ENCODE measurements around the gene L3MBTL2. TPM values are rescaled to one million over a fixed set of nuclear protein-coding genes. Genes with fewer than 3 reads are reported as not detected.

The L3MBTL2 gene
- total and polyA plus RNA-seq, 4 donors: 8.7 to 17.4 (median 12.3) TPM

DNA sequence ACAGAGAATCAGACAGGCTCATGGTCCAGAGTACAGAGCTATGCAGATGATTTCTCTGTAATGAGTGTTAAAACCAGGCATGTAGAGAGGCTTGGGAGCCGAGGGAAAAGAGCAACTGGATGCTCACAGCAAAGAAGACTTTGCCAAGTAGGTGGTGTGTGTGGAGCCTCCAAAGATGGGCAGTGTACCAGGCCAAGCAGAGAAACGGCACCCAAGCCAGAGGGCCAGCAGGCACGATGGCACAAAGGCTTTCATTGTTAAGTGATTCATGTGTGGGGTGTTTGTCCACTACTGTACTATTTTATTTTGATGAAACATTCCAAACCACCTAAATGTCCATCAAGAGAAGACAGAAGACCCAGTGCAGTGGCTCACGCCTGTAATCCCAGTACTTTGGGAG lies 69.7 kb downstream of the L3MBTL2 start:
- Histone ChIP-seq H3K4me1 (ENCODE audit: control insufficient read depth in 4 of 4, insufficient read depth in 4 of 4, low read length in 3 of 4) (no peaks in the 10 kb centered on the region), H3K9ac (ENCODE audit: low read depth in 1 of 2, low read length in 2 of 2) (no peak overlapping the region), H3K4me3 (ENCODE audit: low read depth in 1 of 3, low read length in 3 of 3) (no peak overlapping the region), H3K36me3 (ENCODE audit: control insufficient read depth in 4 of 4, insufficient read depth in 3 of 4, low read depth in 1 of 4, low read length in 3 of 4) (peaks cover 8 to 61% (median 38%) of the 10 kb centered on the region in 4 donors), H3K27ac (ENCODE audit: low read depth in 1 of 2, low read length in 2 of 2) (no peak overlapping the region), H3K27me3 (ENCODE audit: control insufficient read depth in 4 of 4, insufficient read depth in 4 of 4, low read length in 3 of 4) (no peaks in the 10 kb centered on the region), H3K9me3 (ENCODE audit: control insufficient read depth in 4 of 4, low read length in 3 of 4) (no peaks in the 10 kb centered on the region)
- TF ChIP-seq YY1 (IDR thresholded peaks at IDR 0.05) (no peak), RXRA (IDR thresholded peaks at IDR 0.05) (no peak)
- no peak for DNase-seq (ENCODE audit: low spot score)
- WGBS: 95% methylated on average over 4 of the region's 4 CpGs

DNA sequence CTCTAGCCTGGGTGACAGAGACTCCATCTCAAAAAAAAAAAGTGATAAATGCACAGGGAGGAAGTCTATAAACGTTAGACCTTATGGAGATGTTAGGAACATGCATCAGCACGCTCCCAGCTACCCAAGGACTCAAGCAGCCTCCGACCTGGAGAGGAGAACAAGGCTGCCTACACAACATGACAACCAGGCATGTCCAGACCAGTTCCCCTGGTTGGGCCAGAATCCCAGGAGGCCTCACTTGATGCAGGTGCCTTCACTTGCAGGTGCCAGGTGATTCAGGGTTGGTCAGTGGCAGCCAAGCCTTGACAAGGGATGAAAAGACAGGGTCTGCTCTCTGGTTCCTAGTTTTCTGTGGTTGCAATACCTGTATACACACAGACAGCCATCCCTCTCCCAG lies 75.0 kb downstream of the L3MBTL2 start:
- peaks cover 2 to 6% (median 4%) of the 10 kb centered on the region in 4 donors for H3K4me1 ChIP-seq (ENCODE audit: control insufficient read depth in 4 of 4, insufficient read depth in 4 of 4, low read length in 3 of 4)
- H3K9me3 ChIP-seq (ENCODE audit: control insufficient read depth in 4 of 4, low read length in 3 of 4): no peaks in the 10 kb centered on the region
- no peak overlapping the region for H3K4me3 ChIP-seq (ENCODE audit: low read depth in 1 of 3, low read length in 3 of 3)
- DNase-seq (ENCODE audit: low spot score): no peak
- H3K36me3 ChIP-seq (ENCODE audit: control insufficient read depth in 4 of 4, insufficient read depth in 3 of 4, low read depth in 1 of 4, low read length in 3 of 4): peaks cover 12 to 44% (median 18%) of the 10 kb centered on the region in 4 donors
- 82% methylated on average over 3 of the region's 3 CpGs for WGBS
- no peak for TF ChIP-seq SP1 (IDR thresholded peaks at IDR 0.05)
- H3K27ac ChIP-seq (ENCODE audit: low read depth in 1 of 2, low read length in 2 of 2): no peak overlapping the region
- H3K9ac ChIP-seq (ENCODE audit: low read depth in 1 of 2, low read length in 2 of 2): no peak overlapping the region
- H3K27me3 ChIP-seq (ENCODE audit: control insufficient read depth in 4 of 4, insufficient read depth in 4 of 4, low read length in 3 of 4): no peaks in the 10 kb centered on the region

GRCh38 chr22:41280854-41281253 lies 75.7 kb downstream of the L3MBTL2 start:
- Histone ChIP-seq H3K27me3 (ENCODE audit: control insufficient read depth in 4 of 4, insufficient read depth in 4 of 4, low read length in 3 of 4) (no peaks in the 10 kb centered on the region), H3K4me1 (ENCODE audit: control insufficient read depth in 4 of 4, insufficient read depth in 4 of 4, low read length in 3 of 4) (peaks cover 2 to 9% (median 6%) of the 10 kb centered on the region in 4 donors), H3K36me3 (ENCODE audit: control insufficient read depth in 4 of 4, insufficient read depth in 3 of 4, low read depth in 1 of 4, low read length in 3 of 4) (peaks cover 12 to 42% (median 17%) of the 10 kb centered on the region in 4 donors), H3K9me3 (ENCODE audit: control insufficient read depth in 4 of 4, low read length in 3 of 4) (no peaks in the 10 kb centered on the region), H3K4me3 (ENCODE audit: low read depth in 1 of 3, low read length in 3 of 3) (no peak overlapping the region), H3K27ac (ENCODE audit: low read depth in 1 of 2, low read length in 2 of 2) (no peak overlapping the region), H3K9ac (ENCODE audit: low read depth in 1 of 2, low read length in 2 of 2) (no peak overlapping the region)
- WGBS: 91% methylated on average over 2 of the region's 2 CpGs
- no peak for DNase-seq (ENCODE audit: low spot score)
- TF ChIP-seq, protein P1, sequence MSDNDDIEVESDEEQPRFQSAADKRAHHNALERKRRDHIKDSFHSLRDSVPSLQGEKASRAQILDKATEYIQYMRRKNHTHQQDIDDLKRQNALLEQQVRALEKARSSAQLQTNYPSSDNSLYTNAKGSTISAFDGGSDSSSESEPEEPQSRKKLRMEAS (IDR thresholded peaks at IDR 0.05): no peak
- no peak for TF ChIP-seq TAF1 (conservative IDR thresholded peaks at IDR 0.05)
- TF ChIP-seq, protein P2, sequence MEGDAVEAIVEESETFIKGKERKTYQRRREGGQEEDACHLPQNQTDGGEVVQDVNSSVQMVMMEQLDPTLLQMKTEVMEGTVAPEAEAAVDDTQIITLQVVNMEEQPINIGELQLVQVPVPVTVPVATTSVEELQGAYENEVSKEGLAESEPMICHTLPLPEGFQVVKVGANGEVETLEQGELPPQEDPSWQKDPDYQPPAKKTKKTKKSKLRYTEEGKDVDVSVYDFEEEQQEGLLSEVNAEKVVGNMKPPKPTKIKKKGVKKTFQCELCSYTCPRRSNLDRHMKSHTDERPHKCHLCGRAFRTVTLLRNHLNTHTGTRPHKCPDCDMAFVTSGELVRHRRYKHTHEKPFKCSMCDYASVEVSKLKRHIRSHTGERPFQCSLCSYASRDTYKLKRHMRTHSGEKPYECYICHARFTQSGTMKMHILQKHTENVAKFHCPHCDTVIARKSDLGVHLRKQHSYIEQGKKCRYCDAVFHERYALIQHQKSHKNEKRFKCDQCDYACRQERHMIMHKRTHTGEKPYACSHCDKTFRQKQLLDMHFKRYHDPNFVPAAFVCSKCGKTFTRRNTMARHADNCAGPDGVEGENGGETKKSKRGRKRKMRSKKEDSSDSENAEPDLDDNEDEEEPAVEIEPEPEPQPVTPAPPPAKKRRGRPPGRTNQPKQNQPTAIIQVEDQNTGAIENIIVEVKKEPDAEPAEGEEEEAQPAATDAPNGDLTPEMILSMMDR (IDR thresholded peaks at IDR 0.05; ENCODE audit: low read depth, low read length, missing input control): no peak
- no peak for TF ChIP-seq RAD21 (IDR thresholded peaks at IDR 0.05)
- no peak for TF ChIP-seq SP1 (IDR thresholded peaks at IDR 0.05)
- no peak for TF ChIP-seq REST (IDR thresholded peaks at IDR 0.05)
- no peak for TF ChIP-seq JUND (IDR thresholded peaks at IDR 0.05)
- TF ChIP-seq, protein P3, sequence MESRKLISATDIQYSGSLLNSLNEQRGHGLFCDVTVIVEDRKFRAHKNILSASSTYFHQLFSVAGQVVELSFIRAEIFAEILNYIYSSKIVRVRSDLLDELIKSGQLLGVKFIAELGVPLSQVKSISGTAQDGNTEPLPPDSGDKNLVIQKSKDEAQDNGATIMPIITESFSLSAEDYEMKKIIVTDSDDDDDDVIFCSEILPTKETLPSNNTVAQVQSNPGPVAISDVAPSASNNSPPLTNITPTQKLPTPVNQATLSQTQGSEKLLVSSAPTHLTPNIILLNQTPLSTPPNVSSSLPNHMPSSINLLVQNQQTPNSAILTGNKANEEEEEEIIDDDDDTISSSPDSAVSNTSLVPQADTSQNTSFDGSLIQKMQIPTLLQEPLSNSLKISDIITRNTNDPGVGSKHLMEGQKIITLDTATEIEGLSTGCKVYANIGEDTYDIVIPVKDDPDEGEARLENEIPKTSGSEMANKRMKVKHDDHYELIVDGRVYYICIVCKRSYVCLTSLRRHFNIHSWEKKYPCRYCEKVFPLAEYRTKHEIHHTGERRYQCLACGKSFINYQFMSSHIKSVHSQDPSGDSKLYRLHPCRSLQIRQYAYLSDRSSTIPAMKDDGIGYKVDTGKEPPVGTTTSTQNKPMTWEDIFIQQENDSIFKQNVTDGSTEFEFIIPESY (IDR thresholded peaks at IDR 0.05): no peak
- no peak for TF ChIP-seq HNF4A (conservative IDR thresholded peaks at IDR 0.05)
- TF ChIP-seq EGR1 (IDR thresholded peaks at IDR 0.05; ENCODE audit: low read depth in 2 of 2): no peak
- TF ChIP-seq YY1 (IDR thresholded peaks at IDR 0.05): no peak
- no peak for TF ChIP-seq FOXA1 (IDR thresholded peaks at IDR 0.05)
- TF ChIP-seq, protein P4, sequence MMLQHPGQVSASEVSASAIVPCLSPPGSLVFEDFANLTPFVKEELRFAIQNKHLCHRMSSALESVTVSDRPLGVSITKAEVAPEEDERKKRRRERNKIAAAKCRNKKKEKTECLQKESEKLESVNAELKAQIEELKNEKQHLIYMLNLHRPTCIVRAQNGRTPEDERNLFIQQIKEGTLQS (IDR thresholded peaks at IDR 0.05): no peak
- no peak for TF ChIP-seq FOXA2 (IDR thresholded peaks at IDR 0.05)
- no peak for TF ChIP-seq HNF4G (IDR thresholded peaks at IDR 0.05)
- no peak for TF ChIP-seq GABPA (IDR thresholded peaks at IDR 0.05 in 1 of 2, conservative IDR thresholded peaks at IDR 0.05 in 1 of 2)
